Retinal pigment epithelial cell (primary cell): ENCODE measurements around the gene SULT1C3.

Experiments used
- DNase-seq: peaks from one replicate; pipeline ENCODE4 v3.0.0-alpha.2; 2010; ENCODE audit warnings: low read depth
- H3K4me3 ChIP-seq: 2 replicates; pipeline ENCODE4 v1.5.1; 2011; ENCODE audit warnings: mild to moderate bottlenecking, low read length, control low read depth, moderate library complexity
- TF ChIP-seq, protein P1 (sequence below): conservative IDR thresholded peaks from 2 replicates; pipeline ENCODE4 v1.5.1; 2011; ENCODE audit warnings: low read depth, low read length, control low read depth, inconsistent platforms

The SULT1C3 gene

DNA sequence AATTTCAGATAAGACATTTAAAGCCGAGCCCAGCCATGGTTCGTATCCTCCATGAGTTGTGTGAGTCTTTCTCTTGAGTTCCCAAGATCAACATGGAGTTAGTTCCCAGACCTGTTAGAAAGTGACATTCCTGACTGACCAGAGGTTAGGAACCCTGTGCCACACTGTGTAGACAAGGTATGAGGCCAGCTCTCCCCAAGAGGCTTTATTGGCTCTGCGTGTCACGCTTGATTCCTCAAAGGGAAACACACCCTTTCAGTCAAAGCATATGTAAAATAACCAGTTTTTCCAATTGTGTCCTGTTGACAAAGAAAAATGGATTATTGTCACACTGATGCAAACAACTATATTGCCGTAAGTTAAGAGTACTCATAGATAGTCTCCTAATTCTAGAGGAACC lies 1.2 kb downstream of the SULT1C3 start:
- no peak overlapping the region for H3K4me3 ChIP-seq
- DNase-seq, result no peak
- TF ChIP-seq, protein P1, sequence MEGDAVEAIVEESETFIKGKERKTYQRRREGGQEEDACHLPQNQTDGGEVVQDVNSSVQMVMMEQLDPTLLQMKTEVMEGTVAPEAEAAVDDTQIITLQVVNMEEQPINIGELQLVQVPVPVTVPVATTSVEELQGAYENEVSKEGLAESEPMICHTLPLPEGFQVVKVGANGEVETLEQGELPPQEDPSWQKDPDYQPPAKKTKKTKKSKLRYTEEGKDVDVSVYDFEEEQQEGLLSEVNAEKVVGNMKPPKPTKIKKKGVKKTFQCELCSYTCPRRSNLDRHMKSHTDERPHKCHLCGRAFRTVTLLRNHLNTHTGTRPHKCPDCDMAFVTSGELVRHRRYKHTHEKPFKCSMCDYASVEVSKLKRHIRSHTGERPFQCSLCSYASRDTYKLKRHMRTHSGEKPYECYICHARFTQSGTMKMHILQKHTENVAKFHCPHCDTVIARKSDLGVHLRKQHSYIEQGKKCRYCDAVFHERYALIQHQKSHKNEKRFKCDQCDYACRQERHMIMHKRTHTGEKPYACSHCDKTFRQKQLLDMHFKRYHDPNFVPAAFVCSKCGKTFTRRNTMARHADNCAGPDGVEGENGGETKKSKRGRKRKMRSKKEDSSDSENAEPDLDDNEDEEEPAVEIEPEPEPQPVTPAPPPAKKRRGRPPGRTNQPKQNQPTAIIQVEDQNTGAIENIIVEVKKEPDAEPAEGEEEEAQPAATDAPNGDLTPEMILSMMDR, result no peak

DNA sequence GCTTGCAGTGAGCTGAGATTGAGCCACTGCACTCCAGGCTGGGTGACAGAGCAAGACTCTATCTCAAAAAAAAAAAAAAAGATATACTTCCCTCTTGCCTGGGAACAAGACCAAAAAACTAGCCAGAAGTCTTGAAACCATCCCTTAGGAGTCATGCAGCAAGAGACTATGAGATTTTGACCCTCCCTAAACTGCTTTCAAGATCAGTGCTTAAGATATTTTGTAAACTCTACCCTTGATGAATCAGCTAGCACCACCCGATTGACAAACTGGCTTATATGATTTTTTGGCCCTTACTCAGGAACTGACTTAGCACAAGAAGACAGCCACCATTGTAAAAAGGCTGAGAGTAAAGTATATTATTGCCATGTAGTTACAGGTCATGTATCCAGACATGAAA lies 3.8 kb downstream of the SULT1C3 start:
- DNase-seq, result no peak
- no peak overlapping the region for H3K4me3 ChIP-seq
- TF ChIP-seq, protein P1, result no peak

DNA sequence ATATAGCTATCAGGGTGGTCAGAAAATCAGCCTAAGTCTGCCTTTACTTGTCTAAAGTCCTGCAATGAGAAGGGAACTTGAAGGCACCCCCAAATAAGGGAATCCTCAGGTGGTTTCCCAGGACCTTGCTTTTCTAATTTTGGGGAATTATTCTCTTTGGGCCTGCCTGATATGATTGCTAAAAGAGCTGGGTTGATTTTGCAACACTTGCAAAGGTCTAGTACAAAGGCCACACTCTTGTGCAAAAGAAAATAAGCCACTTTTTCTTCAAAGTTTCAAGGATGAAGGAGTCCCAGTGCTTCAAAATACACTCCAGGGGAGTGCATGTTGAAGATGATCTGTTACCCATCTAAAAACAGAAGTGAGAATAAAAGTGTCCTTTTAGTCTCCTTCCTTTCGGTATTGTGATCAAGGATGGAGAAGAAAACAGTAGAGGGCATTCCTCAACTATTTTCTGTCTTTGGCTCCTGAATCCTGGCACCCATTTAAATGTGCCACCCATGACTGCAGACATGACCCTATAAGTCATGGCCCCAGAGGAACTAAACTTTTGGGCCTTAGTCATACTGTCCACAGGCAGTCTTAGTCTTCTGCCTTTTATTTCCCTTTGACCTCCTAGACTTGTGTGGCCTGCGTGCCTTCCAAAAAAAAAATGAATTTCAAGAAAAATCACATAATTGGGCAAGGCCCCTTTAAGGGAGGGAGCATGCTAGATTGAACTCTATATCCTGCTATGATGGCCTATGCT lies 5.1 kb downstream of the SULT1C3 start:
- DNase-seq, result no peak
- no peak overlapping the region for H3K4me3 ChIP-seq
- TF ChIP-seq, protein P1, result no peak

DNA sequence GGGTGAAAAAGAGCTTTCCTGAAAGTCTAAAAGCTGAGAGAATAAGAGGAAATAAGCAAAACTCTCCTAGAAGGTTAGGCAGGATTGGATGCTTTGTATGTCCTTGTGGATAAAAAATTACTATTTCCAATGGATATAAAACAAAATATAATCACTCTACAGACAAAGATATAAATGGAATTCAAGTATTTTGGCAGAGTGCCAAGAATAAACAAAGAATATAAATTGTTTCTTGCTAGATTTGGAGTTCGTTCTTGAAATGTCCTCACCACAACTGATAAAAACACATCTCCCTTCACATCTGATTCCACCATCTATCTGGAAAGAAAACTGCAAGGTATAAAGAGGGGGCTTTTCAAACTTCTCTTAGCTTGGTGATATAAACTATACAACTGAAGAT lies 13.3 kb downstream of the SULT1C3 start:
- H3K4me3 ChIP-seq, result no peak overlapping the region
- TF ChIP-seq, protein P1, result no peak
- no peak for DNase-seq

DNA sequence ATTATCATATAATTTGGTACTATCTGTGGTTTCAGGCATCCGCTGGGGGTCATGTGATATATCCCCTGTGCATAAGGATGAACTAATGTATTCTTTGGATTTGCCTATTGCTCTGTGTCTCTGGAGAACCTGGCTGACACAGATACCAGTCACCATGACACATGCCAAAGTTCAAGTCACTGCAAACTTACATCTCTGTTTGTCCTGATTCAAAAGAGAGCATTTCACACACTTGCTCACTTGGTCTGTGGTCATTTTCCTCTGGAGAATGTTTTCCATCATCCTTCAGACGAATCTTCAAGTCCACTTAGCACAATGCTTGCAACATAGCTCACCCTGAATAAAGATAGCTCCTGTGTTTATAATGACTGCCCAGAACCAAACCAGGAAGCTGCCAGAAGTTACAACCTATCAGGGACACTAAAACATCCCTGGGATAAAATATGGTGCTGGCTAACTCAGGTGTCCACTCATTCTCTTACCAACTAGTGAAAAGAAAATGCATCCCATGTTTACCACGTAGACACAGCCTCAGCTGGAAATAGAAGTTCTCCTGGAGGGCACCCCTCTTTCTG lies 18.1 kb downstream of the SULT1C3 start:
- TF ChIP-seq, protein P1, result no peak
- H3K4me3 ChIP-seq, result no peak overlapping the region
- no peak for DNase-seq

DNA sequence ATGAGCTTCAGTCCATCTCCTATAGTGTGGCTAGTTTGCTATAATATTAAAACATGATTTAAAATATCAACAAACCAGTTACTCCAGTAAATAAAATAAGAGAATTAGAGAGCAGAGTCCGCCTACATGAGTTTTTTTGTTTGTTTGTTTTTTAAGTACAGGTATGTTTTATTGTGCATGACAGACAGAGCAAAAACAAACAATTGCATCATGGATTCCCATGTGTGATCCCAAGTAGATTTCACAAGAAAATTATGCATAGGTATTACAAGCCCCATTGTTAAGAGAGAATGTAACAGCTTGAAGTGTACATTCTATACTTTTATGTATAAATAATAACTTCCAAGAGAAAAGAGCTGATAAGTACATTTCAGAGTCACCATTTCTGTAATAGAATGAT lies 21.0 kb downstream of the SULT1C3 start:
- no peak for DNase-seq
- TF ChIP-seq, protein P1, result no peak
- H3K4me3 ChIP-seq, result no peak overlapping the region

DNA sequence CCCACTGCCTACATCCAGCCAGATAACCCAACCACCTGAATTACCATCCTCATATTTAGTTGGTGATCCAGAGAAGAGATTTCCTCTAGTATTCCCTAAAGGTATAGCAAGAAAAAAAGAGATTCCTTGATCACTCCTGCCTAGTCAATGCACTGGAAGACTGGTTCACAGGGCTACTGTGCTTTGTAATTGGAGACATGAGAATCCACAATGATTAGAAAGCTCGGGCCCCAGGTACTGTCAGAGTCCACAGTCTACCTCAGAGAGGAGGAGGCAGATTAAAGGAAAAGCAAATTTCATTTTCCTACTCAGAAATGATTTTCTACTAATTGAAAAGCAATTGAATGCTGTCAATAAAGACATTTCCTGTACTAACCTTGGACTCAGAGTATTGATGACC lies 22.3 kb downstream of the SULT1C3 start:
- DNase-seq, result no peak
- TF ChIP-seq, protein P1, result no peak
- no peak overlapping the region for H3K4me3 ChIP-seq
